Epithelial cell of esophagus (primary cell): ENCODE measurements around the gene SLAMF9.

ENCODE experiments used
- DNase-seq: peaks from one replicate; pipeline ENCODE4 v3.0.0; 2010; ENCODE audit warnings: low read depth
- H3K4me3 ChIP-seq: 2 replicates; pipeline ENCODE4 v1.5.1; 2011; ENCODE audit warnings: mild to moderate bottlenecking, low read length, control low read depth
- CTCF ChIP-seq: IDR thresholded peaks from 2 replicates; pipeline ENCODE4 v1.5.1; 2011; ENCODE audit warnings: low read depth, mild to moderate bottlenecking, low read length, control low read depth, inconsistent platforms; ENCODE audit not compliant: insufficient read depth; ENCODE audit errors: missing control alignments

Gene SLAMF9

GRCh38 chr1:159935305-159935704 lies 18.7 kb downstream of the SLAMF9 start:
- no peak overlapping the region for H3K4me3 ChIP-seq
- no peak for TF ChIP-seq CTCF
- DNase-seq, result no peak

- no peak for DNase-seq
Measured at GRCh38 chr1:159934136-159935039, 19.6 kb downstream of the SLAMF9 start.

GRCh38 chr1:159933347-159933746 lies 20.7 kb downstream of the SLAMF9 start:
- no peak overlapping the region for H3K4me3 ChIP-seq
- TF ChIP-seq CTCF, result no peak
- DNase-seq, result peak; percentile 94

More at GRCh38 chr1:159934136-159935039, 19.6 kb downstream of the SLAMF9 start:
- no peak for TF ChIP-seq CTCF
- H3K4me3 ChIP-seq, result no peak overlapping the region

- no peak overlapping the region for H3K4me3 ChIP-seq
- TF ChIP-seq CTCF, result no peak
- peak; percentile 64 for DNase-seq
Measured at GRCh38 chr1:159932296-159933285, 21.4 kb downstream of the SLAMF9 start.

GRCh38 chr1:159931795-159932173 lies 22.3 kb downstream of the SLAMF9 start:
- no peak for DNase-seq
- TF ChIP-seq CTCF, result no peak
- H3K4me3 ChIP-seq, result no peak overlapping the region

GRCh38 chr1:159931101-159931794 lies 22.8 kb downstream of the SLAMF9 start:
- no peak overlapping the region for H3K4me3 ChIP-seq
- no peak for TF ChIP-seq CTCF
- no peak for DNase-seq
